Panc1 (cell line): ENCODE results near the gene SMARCB1.

ENCODE experiments used
- CTCF ChIP-seq: fragments of 450-650 bp; IDR thresholded peaks from 2 replicates; pipeline ENCODE4 v1.5.1; 2017; ENCODE audit warnings: mild to moderate bottlenecking
- TCF7L2 ChIP-seq: IDR thresholded peaks from 2 replicates; pipeline ENCODE4 v1.6.1; 2011; ENCODE audit warnings: mild to moderate bottlenecking, low read depth, low read length, inconsistent platforms

- no peak for TF ChIP-seq CTCF
- no peak for TF ChIP-seq TCF7L2
These were observed 480 bp upstream of the SMARCB1 start for GRCh38 chr22:23786261-23786710.
